NCI-H2227 treated with DMSO at 0.1 percent for 48 hours (cell line): ENCODE measurements around the gene SMIM13.

ENCODE experiments used
- DNase-seq: peaks from one replicate; lab custom pipeline; 2025; lab: John Stamatoyannopoulos, UW

The SMIM13 gene

GRCh38 chr6:11121851-11122250 lies 28.2 kb downstream of the SMIM13 start:
- DNase-seq, result no peak

DNA sequence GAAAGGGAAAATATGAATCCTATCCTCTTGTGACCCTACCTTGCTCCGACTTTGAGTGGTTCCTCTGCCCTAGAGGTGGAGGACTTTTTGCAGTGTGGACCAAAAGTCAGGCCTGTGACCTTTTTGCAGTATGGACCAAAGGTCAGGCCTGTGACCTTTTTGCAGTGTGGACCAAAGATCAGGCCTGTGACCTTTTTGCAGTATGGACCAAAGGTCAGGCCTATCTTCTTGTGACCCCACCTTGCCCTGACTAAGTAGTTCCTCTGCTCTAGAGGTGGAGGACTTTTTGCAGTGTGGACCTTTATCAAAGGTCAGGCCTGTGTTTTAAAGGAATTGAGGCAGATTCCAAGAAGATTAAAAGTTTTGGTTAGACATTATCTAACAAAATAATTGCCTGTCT lies 28.7 kb downstream of the SMIM13 start:
- DNase-seq, result no peak

- DNase-seq, result no peak
Observed at GRCh38 chr6:11123978-11124377, 30.3 kb downstream of the SMIM13 start.

DNA sequence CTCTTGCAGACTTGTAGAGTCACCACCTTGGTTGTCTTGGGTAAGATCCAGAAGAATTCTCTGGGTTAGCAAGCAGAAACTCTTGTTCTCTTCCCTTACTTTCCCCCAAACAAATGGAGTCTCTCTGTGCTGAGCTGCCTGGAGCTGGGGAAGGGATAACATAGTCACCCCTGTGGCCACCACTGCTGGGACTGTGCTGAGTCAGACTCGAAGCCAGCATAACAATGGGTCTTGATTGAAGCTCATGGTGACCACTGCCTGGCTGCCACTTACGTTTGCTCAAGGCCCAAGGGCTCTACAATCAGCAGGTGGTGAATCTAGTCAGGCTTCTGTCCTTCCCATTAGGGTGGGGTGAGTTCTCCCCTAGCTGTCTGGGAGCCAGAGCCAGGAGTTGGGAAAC lies 33.2 kb downstream of the SMIM13 start:
- no peak for DNase-seq

DNA sequence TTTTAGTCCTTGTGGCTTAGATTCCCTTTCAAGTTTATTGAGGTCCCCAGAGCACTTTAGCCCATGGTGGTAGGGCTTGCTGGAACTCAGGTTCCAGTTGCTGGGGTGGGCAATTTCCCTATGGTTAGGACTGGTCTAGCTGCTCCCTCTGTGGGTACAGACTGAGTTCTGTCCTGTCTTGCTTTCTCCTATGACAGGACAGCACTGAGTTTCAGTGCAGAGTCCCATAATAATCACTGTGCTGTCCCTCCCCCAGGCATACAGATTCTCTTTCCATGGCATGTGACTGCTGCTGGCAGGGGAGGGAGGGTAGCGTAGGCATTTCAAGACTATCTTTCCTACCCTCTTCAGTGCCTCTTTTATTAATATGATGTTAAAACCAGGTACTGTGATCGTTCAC lies 35.0 kb downstream of the SMIM13 start:
- DNase-seq, result no peak

- DNase-seq, result no peak
Observed at GRCh38 chr6:11129908-11130565, 36.4 kb downstream of the SMIM13 start.

DNA sequence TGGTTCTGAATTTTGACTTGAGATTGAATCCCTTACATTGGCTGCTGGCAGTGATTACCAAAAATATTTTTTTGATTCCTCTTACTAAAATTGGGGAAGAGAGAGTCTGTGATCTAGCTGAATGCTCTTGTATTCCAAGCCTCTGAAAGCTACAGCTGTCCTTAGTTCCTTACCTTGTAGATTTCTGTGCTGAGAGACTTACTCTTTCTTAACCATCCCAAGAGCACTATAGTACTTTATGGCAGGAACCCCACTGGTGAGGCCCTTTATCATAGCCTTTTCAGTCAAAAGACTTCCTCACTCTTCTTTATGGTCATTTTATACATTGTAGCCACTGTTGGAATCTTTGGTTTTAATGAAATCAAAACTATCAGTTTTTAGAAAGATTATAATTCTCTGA lies 37.0 kb downstream of the SMIM13 start:
- DNase-seq, result no peak

GRCh38 chr6:11132194-11132888 lies 38.7 kb downstream of the SMIM13 start:
- no peak for DNase-seq

DNA sequence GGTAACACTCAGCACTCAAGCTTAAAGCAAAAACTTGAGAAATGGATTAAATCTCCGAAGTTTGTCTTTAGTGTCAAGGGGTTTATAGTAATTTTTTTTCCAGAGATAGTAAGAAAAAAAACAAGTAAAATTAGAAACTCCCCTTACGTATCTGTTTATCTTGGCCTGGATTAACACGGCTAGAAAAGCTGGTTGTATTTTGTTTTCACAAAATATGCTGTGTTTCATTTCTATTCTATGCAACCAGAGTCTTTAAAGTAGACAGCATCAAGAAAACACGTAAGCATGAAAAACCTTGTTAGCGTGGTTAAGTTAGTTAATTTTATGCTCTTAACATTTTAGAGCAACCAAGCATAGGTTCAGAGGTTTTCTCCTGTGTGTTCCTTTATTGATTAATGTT lies 39.6 kb downstream of the SMIM13 start:
- DNase-seq, result no peak

- no peak for DNase-seq
Observed at GRCh38 chr6:11136809-11137208, 43.2 kb downstream of the SMIM13 start.

DNA sequence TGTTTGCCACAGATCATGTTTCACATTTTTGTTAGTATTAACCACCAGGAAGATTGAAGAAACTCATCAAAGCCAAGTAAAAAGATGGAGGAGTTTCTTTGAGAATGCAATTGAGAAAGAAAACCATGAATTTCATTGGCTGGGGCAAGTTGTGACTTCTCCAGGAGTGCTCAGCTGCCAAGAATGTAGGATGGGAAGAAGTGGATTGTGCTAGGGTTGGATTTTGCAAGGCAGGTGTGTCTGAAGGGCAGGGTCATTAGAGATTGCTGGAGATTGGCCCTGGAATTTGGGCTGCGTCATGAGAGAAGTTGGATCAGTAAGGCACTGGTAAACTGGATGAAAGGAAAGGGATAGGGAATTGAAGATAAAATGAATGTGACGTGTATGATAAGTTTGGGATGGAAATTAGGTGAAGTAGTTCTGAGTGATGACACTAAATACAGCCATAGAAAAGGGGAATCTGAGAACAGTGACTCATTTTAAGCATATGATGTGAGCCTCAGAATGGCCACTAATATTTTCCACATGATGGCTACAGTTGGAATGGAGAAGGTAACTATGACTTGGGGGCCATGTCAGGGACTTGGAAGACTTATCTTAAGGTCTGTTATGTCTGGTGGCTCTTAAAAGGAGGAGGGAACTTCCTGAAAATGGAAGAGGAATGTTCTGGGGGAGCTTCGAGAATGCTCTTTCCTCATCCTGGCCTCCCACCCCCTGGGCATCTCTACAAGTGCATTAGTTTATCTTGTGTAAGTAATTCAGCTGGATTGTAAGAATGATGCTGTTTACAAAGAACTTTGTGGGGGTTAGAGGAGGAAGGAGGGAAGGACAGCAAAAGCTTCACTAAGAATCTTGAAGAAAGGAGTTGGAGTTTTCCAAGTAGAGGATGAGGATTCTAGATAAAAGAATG lies 45.7 kb downstream of the SMIM13 start:
- DNase-seq, result no peak

- no peak for DNase-seq
Observed at GRCh38 chr6:11140056-11140455, 46.4 kb downstream of the SMIM13 start.

DNA sequence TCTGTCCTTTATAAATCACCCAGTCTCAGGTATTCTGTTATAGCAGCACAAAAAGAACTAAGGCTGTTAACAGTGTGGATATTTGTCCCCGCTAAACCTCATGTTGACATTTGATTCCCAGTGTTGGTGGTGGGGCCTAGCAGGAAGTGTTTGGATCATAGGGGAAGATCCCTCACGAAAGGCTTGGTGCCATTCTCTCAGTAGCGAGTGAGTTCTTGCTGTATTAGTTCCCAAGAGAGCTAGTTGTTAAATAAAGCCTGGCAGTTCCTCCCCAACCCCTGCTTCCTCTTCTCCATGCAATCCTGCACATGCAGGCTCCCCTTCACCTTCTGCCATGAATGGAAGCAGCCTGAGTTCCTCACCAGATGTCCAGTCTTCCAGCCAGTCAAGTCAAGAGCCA lies 47.7 kb downstream of the SMIM13 start:
- no peak for DNase-seq

GRCh38 chr6:11142296-11143027 lies 48.8 kb downstream of the SMIM13 start:
- no peak for DNase-seq

GRCh38 chr6:11143394-11144371 lies 50.0 kb downstream of the SMIM13 start:
- no peak for DNase-seq

DNA sequence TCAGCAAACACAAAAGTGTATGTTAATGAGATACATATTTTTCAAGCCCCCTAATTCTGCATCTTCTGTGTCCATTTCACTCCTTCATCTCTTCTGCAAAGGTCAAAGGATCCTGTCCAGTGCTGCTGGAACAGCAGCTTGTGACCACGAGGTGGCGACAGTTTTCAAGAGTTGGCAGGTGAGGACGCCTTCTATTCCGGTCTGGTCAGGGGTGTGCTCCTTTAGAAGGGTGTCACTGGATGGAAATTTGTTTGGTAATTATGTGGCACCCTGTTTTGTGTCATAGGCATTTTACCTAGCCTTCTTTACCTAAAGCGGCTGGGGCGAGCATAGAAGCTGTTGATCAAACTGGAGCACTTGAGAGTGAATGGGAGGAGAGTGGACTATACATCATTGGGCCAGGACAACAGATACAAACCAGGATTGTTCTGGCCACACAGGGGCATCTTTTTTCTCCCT lies 50.8 kb downstream of the SMIM13 start:
- peak; percentile 57 for DNase-seq

DNA sequence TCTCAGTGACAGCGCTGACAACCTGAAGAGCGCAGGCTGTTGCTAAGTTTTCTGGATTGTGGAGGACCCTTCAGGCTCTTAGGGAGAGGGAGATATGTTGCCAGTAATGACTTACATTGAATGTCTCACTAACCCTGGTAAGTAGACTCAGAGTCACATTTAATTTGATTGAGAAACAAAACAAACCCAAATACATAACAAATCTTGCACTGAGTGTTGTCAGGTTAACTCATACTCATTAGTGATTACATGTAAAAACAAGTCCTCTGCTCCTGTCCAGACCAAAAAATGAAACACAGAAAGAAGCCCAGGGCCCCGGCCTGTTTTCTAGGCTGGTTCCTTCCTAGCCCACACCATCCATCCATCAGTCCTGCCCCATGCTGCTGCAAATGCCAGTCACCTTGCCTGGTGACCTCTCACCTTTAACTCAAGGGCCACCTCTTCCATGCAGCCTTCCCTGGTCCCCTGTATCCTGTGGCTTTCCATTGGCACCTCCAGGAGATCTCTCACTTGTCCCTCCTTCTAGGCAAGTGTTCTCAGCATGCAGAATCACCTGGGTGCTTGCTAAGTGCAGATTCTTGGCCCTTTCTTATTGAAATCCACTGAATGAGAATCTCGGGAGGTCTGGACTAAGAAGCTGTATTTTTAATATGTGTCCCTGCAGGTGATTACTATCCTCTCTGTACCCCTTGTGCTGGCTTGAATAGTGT lies 52.6 kb downstream of the SMIM13 start:
- DNase-seq, result no peak

- no peak for DNase-seq
Observed at GRCh38 chr6:11149551-11149950, 55.9 kb downstream of the SMIM13 start.

DNA sequence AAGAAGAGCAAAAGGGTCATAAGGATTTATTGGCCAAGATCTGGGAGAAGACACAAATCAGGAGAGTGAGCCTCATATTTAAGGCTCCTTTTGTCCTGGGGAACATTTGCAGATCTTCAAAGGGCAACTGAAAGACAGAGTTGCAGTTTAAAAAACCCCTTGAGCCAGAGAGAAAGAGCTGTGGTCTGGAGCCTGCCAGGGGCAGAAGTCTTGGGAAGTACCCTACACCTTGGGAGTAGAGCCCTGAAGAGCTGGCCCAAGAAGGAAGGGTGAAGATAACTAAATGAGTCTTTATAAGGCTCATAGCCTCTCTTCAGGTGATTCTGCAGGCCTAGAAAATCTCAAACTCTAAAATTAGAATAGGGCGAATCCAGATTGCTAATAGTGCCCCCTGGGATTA lies 57.9 kb downstream of the SMIM13 start:
- no peak for DNase-seq

- no peak for DNase-seq
Observed at GRCh38 chr6:11152581-11152980, 58.9 kb downstream of the SMIM13 start.
